Measurements from ENCODE around the gene PLEK.

DNA sequence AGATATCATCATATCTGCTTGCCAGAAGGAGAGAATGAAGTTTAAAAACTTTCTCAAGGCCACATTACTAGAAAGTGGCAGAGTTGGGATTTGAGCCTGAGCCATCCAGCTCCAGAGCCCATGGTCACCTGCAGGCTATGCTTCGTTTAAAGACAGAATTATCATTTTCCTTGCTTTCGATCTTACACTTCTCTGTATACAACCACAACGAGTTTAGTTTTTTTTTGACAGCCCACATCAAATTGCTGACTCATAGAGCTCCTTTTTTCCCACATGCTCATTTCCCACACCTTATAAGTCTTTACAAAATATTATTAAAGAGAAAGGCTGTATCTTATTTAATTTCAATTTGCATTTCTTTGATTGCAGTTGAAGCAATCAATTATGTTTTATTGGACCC lies 6.5 kb downstream of the PLEK start:
- TF ChIP-seq MTF2 (CRISPR knock-in tag; IDR thresholded peaks at IDR 0.05; ENCODE audit: borderline replicate concordance), result no peak
- TF ChIP-seq ARNT (IDR thresholded peaks at IDR 0.05), result no peak
- TF ChIP-seq TMF1 (CRISPR knock-in tag; IDR thresholded peaks at IDR 0.05; ENCODE audit: low read depth), result no peak
- TF ChIP-seq TBP (CRISPR knock-in tag; IDR thresholded peaks at IDR 0.05), result no peak
- TF ChIP-seq ZNF788 (CRISPR knock-in tag; IDR thresholded peaks at IDR 0.05; ENCODE audit: borderline replicate concordance), result no peak
- TF ChIP-seq ETV6 (CRISPR knock-in tag; conservative IDR thresholded peaks at IDR 0.05), result no peak
- TF ChIP-seq NFYB (CRISPR knock-in tag; IDR thresholded peaks at IDR 0.05), result no peak

Data from HepG2 (cell line).